HG03064 (cell line): ENCODE measurements around the gene ANKRD11.
"Not testable (repeated sequence)": the region's sequence is repeated elsewhere in the genome, so short reads cannot be mapped to it uniquely, and the experiment has no call there.

ENCODE experiments used
- ATAC-seq: cut with Tn5 transposase; IDR thresholded peaks from one replicate; pipeline ENCODE4 v1.9.1; 2021; ENCODE audit warnings: low read depth; ENCODE audit not compliant: unreplicated experiment

Gene ANKRD11

GRCh38 chr16:89306457-89307420 lies 183.6 kb downstream of the ANKRD11 start:
- not testable (repeated sequence) for ATAC-seq

- ATAC-seq, result no peak
Observed at GRCh38 chr16:89304941-89305705, 185.2 kb downstream of the ANKRD11 start.

- no peak for ATAC-seq
Observed at GRCh38 chr16:89304181-89304851, 186.0 kb downstream of the ANKRD11 start.

- no peak for ATAC-seq
Observed at GRCh38 chr16:89303617-89304016, 186.7 kb downstream of the ANKRD11 start.

- no peak for ATAC-seq
Observed at GRCh38 chr16:89300976-89301360, 189.4 kb downstream of the ANKRD11 start.

- ATAC-seq, result no peak
Observed at GRCh38 chr16:89300311-89300975, 189.9 kb downstream of the ANKRD11 start.

- not testable (repeated sequence) for ATAC-seq
Observed at GRCh38 chr16:89299357-89300111, 190.8 kb downstream of the ANKRD11 start.

GRCh38 chr16:89298623-89299225 lies 191.6 kb downstream of the ANKRD11 start:
- ATAC-seq, result no peak

GRCh38 chr16:89297910-89298545 lies 192.3 kb downstream of the ANKRD11 start:
- no peak for ATAC-seq

GRCh38 chr16:89297156-89297874 lies 193.0 kb downstream of the ANKRD11 start:
- ATAC-seq, result no peak

GRCh38 chr16:89295915-89296314 lies 194.4 kb downstream of the ANKRD11 start:
- ATAC-seq, result no peak

- ATAC-seq, result no peak
Observed at GRCh38 chr16:89295071-89295900, 195.1 kb downstream of the ANKRD11 start.

- no peak for ATAC-seq
Observed at GRCh38 chr16:89294486-89294885, 195.9 kb downstream of the ANKRD11 start.

- ATAC-seq, result no peak
Observed at GRCh38 chr16:89293276-89294143, 196.9 kb downstream of the ANKRD11 start.

GRCh38 chr16:89292443-89293078 lies 197.8 kb downstream of the ANKRD11 start:
- no peak for ATAC-seq

- ATAC-seq, result no peak
Observed at GRCh38 chr16:89291776-89292175, 198.6 kb downstream of the ANKRD11 start.
